ENCODE measurements around the gene NDRG4.

NDRG4 gene

GRCh38 chr16:58495521-58496331 lies 4.2 kb upstream of the NDRG4 start:
- DNase-seq (ENCODE audit: low read depth), result no peak

- DNase-seq (ENCODE audit: low read depth), result no peak
Measured at GRCh38 chr16:58497468-58497867, 2.5 kb upstream of the NDRG4 start.

DNA sequence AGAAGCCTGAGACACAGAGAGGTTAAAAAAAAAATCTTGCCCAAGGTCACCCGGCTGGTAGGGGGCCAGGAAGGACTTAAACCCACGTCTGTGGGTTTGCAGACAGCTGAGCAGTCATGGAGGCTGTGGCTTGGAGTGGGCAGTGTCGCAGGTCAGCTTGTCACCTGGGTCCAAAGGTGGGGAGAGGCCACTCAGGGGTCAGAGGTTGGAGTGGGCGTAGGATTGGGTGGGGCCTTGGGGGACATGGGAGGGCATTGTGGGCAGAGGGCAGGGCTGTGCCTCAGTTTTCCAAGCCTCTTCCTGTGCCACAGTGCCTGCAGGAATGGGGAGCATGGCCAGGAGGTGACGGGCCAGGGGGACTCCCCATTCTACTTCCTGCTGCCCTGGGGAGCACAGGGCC lies 2.0 kb upstream of the NDRG4 start:
- no peak for DNase-seq (ENCODE audit: low read depth)

- no peak for DNase-seq (ENCODE audit: low read depth)
Measured at GRCh38 chr16:58498341-58499091, 1.4 kb upstream of the NDRG4 start.

DNA sequence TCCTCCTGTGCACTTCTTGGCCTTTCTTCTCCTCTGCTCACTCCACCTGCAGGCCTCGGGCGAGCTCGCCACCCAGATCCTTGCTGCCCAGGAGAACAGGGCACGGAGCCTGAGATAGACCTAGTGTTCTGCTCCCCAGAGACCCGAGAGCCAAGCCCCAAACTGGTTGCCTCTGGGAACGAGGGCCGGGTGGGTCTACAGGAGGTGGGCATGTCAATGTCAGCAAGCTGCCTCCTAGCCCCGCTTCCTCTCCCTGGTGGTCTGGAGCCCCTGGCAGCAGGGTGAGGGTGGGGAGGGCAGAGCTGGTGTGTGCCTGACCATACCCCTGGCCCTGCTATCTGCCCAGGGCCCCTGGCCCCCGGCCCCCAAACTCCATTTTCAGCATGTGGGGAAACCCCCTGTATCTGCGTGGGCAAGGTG lies 841 bp upstream of the NDRG4 start:
- no peak for DNase-seq (ENCODE audit: low read depth)

DNA sequence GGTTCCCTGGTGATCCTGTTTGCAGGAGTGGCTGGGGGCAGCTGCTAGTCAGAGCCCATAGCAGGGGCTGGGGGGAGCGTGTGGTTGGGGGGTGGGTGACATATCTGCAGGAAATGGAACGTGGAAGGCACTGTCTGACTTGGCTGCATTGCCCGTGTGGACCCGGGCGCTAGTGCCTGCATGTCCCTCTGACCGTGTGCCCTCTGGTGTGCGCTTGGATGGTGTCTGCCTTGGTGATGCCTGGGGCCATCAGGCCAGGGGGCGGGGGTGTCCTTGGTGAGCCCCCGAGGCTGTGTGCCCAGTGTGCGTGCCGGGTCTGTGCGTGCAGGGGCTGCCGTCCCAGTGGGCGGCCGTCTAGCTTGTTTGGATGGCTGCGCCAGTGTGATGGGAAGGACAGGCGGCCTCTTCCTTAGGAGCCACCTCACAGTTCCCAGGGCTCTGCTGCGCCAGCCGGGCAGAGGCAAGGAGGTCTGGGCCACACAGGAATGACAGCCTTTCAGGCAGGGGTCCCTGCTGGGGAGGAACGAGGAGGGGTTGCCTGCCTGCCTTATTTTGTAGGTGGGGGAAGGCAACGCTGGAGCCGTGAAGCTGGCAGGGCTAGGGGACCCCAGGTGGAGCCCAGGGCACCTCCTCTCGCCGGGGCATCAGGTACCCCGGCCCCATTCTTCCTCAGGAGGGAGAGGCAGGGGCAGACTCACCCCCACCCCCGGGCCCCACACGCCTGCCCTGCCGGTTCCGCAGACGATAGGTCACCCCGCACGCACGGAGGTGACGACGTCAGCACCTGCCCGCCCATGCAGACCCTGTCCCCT lies 693 bp downstream of the NDRG4 start:
- DNase-seq (ENCODE audit: low read depth), result no peak

DNA sequence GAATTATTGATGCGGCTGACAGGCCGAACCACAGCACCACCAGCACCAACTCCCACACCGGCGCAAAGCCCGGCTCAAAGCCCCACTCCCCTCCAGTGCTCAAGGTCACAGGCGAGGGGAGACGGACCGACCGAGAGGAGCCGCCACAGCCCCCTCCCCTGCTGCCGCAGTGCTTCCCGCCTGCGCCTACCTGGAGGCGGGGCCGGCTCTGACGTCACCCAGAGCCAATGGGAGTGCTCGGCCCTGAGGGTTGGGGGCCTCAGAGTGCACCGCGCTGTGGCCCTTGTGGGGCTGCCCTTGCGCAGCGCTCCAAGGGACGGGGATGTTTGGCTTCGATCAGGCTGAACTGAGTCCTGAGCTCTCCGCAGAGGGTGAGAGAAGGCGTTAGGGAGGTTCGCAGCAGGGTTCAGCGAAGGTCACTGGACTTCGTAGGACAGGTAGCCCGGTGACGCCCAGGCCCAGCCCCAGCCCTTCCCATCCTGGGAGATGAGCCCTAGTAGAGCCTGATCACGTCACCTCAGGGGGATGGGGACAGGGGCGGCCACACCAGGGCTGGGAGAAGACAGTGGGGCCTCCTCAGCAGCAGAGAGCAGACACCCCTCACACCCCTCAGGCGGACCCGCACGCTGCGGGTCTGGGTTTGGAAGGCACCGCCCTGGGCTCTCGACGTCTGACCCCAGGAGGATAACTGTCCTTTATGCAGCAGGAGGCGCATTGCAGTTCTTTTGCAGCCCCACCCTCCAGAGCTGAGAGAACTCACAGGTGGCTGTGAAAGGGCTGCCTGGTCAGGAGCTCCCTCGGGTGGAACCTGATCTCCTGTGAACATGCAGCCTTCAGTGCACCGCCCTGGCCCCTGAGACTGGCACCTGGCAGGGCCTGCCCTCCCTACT lies 1.5 kb downstream of the NDRG4 start:
- DNase-seq (ENCODE audit: low read depth), result no peak

- no peak for DNase-seq (ENCODE audit: low read depth)
Measured at GRCh38 chr16:58502217-58502921, 2.4 kb downstream of the NDRG4 start.

DNA sequence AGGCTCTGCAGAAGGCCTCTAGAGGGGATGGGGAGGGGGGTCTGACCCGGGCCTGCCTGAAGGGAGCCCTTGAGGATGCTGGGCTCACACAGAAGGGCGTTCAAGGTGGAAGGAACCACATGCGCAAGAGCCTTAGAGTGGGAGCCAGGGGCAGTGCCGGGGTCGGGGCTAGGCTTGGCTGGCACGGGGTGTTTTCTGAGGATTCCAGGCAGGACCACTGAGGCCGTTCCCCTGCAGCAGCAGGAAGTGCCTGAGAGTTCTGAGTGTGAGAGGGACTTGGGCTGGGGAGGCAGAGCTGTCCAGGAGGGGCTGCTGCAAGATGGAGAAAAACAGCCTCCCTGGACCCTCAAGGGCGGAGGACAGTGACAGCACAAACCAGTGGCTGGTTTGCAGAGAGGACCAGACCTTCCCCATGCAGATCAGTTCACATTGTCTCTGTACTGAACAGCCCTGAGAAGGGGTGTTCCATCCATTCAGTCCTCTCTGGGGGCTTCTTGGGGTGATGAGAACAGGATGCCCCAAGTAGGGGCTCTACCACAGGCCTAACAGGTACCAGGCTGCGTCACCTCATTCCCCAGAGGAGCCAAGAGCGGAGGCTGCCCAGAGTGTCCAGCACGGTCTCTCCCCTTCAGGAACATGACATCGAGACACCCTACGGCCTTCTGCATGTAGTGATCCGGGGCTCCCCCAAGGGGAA lies 3.4 kb downstream of the NDRG4 start:
- no peak for DNase-seq (ENCODE audit: low read depth)

GRCh38 chr16:58503863-58504688 lies 4.1 kb downstream of the NDRG4 start:
- no peak for DNase-seq (ENCODE audit: low read depth)

GRCh38 chr16:58506241-58507194 lies 6.6 kb downstream of the NDRG4 start:
- no peak for DNase-seq (ENCODE audit: low read depth)

DNA sequence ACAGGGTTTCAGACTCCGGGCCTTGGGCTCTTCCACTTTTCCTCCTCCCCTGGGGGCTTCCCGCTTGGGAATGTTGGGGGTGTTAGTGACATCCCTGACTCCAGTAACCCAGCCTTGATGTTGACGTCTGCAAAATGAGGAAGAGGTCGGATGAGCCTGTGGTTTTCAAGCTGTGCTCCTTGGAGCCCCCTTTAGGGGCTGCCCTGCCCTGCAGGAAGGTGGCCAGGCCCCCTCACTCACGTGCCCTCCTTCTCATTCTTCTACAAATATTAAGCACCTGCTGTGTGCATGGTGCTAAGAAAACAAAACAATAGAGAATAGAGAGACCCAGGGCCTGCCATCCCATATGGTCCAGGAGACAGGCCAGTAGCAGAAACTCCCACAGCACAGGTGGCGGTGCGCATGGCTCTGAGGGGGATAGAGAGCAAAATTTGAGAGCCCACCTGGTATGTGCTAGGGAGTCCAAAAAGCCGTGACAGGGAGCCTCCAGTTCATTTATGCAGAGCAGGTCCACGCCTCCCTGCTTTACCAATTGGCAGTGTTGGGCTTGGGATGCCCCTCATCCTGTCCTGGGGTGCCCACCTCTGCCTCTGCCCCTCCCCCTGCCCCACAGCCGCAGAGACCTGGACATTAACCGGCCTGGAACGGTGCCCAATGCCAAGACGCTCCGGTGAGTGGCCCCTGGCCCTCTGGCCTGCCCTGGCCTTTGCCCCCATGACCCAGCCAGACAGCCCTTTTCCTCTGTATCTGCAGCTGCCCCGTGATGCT lies 7.4 kb downstream of the NDRG4 start:
- DNase-seq (ENCODE audit: low read depth), result no peak

GRCh38 chr16:58507963-58508670 lies 8.2 kb downstream of the NDRG4 start:
- DNase-seq (ENCODE audit: low read depth), result no peak

DNA sequence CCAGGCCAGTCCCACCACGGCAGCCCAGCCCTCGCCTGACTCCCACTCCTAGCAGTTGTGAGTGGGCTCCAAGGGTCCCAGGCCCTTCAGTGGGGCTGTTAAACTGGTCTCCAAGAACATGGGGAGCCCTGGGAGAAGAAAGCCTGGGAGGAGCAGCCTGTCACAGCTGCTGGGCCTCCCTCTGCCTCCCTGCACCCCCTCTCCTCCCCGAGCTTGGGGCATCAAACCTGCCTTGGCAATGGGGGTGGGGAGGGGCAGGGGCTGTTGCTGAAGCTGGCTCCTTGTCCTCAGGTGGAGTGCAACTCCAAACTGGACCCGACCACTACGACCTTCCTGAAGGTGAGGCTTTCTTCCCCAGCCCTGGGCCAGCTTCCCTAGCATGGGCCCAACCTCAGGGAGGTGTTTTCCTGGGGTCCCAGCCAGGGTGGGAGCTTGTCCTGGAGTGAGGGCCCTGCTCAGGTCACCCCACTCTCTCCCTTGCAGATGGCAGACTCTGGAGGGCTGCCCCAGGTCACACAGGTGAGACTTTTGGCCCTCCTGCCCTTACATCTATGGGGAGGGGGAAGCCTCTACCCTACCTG lies 8.8 kb downstream of the NDRG4 start:
- DNase-seq (ENCODE audit: low read depth), result no peak

GRCh38 chr16:58509256-58510096 lies 9.5 kb downstream of the NDRG4 start:
- DNase-seq (ENCODE audit: low read depth), result no peak

All from amniotic epithelial cell (primary cell).